Muscle layer of colon (tissue), 2 donors: ENCODE data around the gene CTTNBP2NL.
"Not testable (repeated sequence)": the region's sequence is repeated elsewhere in the genome, so short reads cannot be mapped to it uniquely, and the experiment has no call there.

Source experiments
- H3K27ac ChIP-seq: one replicate; pipeline ENCODE4 v1.7.0; 2013; ENCODE audit warnings: low read depth, mild to moderate bottlenecking, low read length, moderate library complexity
- H3K27me3 ChIP-seq, 2 donors: one replicate each; pipeline ENCODE4 v1.7.0; 2013; ENCODE audit warnings: low read length in 2 of 2, mild to moderate bottlenecking in 2 of 2; ENCODE audit not compliant: insufficient read depth in 2 of 2, control insufficient read depth in 1 of 2
- H3K36me3 ChIP-seq: one replicate; pipeline ENCODE4 v1.7.0; 2013; ENCODE audit warnings: mild to moderate bottlenecking, low read length; ENCODE audit not compliant: insufficient read depth
- H3K4me1 ChIP-seq: one replicate; pipeline ENCODE4 v1.7.0; 2013; ENCODE audit warnings: mild to moderate bottlenecking, low read length; ENCODE audit not compliant: insufficient read depth
- H3K4me3 ChIP-seq, 2 donors: one replicate each; pipeline ENCODE4 v1.7.0; 2013; ENCODE audit warnings: low read length in 2 of 2, low read depth in 1 of 2, mild to moderate bottlenecking in 1 of 2, moderate library complexity in 1 of 2
- H3K9ac ChIP-seq: one replicate; pipeline ENCODE4 v1.7.0; 2013; ENCODE audit warnings: low read length
- H3K9me3 ChIP-seq: one replicate; pipeline ENCODE4 v1.7.0; 2013; ENCODE audit warnings: mild to moderate bottlenecking, low read length
- donor health status: abdominal sarcoma.
- donor health status: Adenocarcinoma of cecum.

Gene CTTNBP2NL

GRCh38 chr1:112400706-112401105 is 4.7 kb downstream of the CTTNBP2NL start:
- H3K4me1 ChIP-seq: peaks cover 24% of the 10 kb centered on the region
- not testable (repeated sequence) for H3K9me3 ChIP-seq, H3K4me3 ChIP-seq, H3K27me3 ChIP-seq, H3K27ac ChIP-seq, H3K9ac ChIP-seq, H3K36me3 ChIP-seq

GRCh38 chr1:112402682-112403643 is 6.9 kb downstream of the CTTNBP2NL start:
- no peaks in the 10 kb centered on the region for H3K36me3 ChIP-seq
- no peak overlapping the region for H3K27ac ChIP-seq
- H3K27me3 ChIP-seq: no peaks in the 10 kb centered on the region
- no peaks in the 10 kb centered on the region for H3K9me3 ChIP-seq
- no peak overlapping the region for H3K4me3 ChIP-seq
- no peak overlapping the region for H3K9ac ChIP-seq
- H3K4me1 ChIP-seq: peaks cover 23% of the 10 kb centered on the region

DNA sequence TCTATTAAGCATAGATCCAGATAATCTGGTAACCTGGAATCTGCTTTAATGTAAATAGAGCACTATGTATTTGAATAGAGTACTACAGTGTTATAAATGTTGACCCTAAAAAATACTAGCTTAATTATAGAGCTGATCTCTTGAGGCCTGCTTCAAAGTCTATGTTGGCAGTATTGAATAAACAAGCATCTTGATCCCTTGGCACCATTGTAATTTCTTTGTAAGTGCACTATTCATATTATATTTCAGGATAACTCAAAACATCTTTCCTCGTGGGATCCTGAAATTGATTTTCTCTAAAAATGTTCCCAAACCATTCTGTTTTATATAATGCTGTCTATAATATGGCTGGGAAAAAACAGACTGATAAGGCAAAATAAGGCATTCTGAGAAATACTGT is 10.8 kb downstream of the CTTNBP2NL start:
- Histone ChIP-seq H3K27me3 (no peaks in the 10 kb centered on the region), H3K4me3 (no peak overlapping the region), H3K9me3 (no peaks in the 10 kb centered on the region), H3K4me1 (peaks cover 23% of the 10 kb centered on the region), H3K36me3 (no peaks in the 10 kb centered on the region), H3K27ac (no peak overlapping the region), H3K9ac (no peak overlapping the region)

DNA sequence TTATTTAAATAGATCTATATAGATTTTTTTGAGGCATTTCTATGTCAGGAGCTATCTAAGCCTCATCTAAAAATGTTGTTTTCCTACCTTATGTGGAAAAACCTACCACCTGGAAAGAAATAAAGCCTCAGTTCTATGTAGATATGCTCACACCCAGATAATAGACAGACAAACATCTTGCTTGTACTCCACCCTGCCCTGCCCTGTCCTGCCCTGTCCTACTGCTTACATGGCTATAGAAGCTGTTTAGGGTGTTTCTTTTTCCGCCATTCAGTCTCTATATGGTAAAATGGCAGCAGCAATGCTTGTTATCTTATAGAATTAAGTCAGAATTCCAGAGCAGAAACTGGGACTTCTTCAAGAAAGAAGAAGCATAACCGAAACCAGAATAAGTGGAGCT is 13.4 kb downstream of the CTTNBP2NL start:
- Histone ChIP-seq H3K36me3 (no peaks in the 10 kb centered on the region), H3K9me3 (no peaks in the 10 kb centered on the region), H3K4me3 (no peak overlapping the region), H3K27me3 (no peaks in the 10 kb centered on the region), H3K27ac (no peak overlapping the region), H3K4me1 (peaks cover 15% of the 10 kb centered on the region), H3K9ac (no peak overlapping the region)

- Histone ChIP-seq H3K9ac (no peak overlapping the region), H3K4me1 (peaks cover 13% of the 10 kb centered on the region), H3K4me3 (no peak overlapping the region), H3K27me3 (no peaks in the 10 kb centered on the region), H3K9me3 (no peaks in the 10 kb centered on the region), H3K36me3 (no peaks in the 10 kb centered on the region), H3K27ac (no peak overlapping the region)
These were observed 14.7 kb downstream of the CTTNBP2NL start for GRCh38 chr1:112410673-112411072.

- Histone ChIP-seq H3K9me3 (no peaks in the 10 kb centered on the region), H3K27me3 (no peaks in the 10 kb centered on the region), H3K36me3 (peaks cover 16% of the 10 kb centered on the region), H3K4me3 (no peak overlapping the region), H3K27ac (no peak overlapping the region), H3K4me1 (peaks cover 4% of the 10 kb centered on the region), H3K9ac (no peak overlapping the region)
These were observed 21.3 kb downstream of the CTTNBP2NL start for GRCh38 chr1:112417271-112417670.

DNA sequence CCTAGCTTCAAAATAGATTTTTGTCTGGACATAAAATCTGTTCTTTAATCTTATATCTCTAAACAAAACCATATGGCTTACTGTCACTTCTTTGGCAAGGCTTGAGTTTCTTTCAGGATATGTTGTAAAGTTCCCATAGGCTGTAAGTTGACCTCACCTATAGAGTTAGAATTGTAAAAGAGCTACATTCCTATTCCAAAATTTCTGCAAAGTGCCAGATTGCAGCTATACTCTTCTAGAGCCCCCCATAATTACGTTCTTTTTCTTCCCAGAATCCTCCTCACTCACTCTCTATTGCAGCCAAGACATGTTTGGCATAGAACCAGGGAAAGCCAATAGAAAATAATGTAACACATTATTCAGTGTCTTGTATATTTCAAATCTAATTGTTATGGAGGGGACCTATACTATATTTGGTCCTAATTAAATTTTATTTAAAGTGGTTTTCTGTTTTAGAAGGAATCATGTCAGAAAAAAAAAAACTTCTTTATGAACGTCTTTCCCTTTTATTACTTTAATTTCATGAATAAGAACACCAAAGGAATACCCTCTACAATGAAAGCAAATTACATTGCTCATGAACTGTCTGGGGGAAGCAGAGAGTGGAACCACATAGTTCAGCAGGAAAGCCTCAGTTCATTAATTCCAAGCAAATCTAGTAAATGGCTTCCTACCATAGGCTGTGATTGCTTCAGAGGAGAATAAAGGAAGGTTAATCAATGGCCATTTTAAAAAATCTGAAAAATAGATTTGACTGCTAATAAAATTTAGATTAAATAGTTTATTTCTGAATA is 22.3 kb downstream of the CTTNBP2NL start:
- Histone ChIP-seq H3K27ac (no peak overlapping the region), H3K4me1 (peaks cover 4% of the 10 kb centered on the region), H3K9me3 (no peaks in the 10 kb centered on the region), H3K4me3 (no peak overlapping the region), H3K9ac (no peak overlapping the region), H3K27me3 (no peaks in the 10 kb centered on the region), H3K36me3 (peaks cover 16% of the 10 kb centered on the region)

GRCh38 chr1:112423207-112423606 is 27.2 kb downstream of the CTTNBP2NL start:
- H3K4me3 ChIP-seq: no peak overlapping the region
- H3K4me1 ChIP-seq: no peaks in the 10 kb centered on the region
- no peaks in the 10 kb centered on the region for H3K27me3 ChIP-seq
- no peak overlapping the region for H3K9ac ChIP-seq
- no peaks in the 10 kb centered on the region for H3K36me3 ChIP-seq
- H3K27ac ChIP-seq: no peak overlapping the region
- H3K9me3 ChIP-seq: no peaks in the 10 kb centered on the region

DNA sequence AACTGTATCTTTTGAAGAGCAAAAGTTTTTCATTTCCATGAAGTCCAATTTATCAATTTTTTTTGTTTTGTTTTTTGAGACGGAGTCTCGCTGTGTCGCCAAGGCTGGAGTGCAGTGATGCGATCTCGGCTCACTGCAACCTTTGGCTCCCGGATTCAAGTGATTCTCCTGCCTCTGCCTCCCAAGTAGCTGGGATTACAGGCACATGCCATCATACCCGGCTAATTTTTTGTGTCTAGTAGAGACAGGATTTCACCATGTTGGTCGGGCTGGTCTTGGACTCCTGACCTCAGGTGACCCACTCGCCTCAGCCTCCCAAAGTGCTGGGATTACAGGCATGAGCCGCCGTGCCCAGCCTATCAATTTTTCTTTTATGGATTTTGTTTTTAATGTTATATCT is 27.7 kb downstream of the CTTNBP2NL start:
- not testable (repeated sequence) for H3K36me3 ChIP-seq, H3K9me3 ChIP-seq, H3K27ac ChIP-seq, H3K27me3 ChIP-seq, H3K4me3 ChIP-seq, H3K9ac ChIP-seq, H3K4me1 ChIP-seq

DNA sequence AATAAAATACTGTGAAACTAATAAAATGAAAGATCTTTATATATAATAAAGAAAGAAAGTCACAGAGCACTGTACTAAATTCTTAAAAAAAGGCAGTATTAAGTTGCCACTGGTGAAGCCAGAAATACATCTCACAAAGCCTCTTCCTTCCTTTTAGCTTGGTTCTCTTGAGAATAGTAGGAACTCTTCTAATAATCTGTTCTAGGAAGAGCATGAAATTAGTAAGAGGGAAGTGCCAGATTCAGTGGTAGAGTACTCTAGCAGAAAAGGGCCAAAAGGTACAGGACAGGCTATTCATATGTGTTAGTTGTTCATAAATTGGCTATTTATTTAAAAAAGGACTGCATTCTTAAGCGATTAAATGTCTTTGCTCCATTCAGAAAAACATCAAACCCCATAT is 33.7 kb downstream of the CTTNBP2NL start:
- H3K9ac ChIP-seq: no peak overlapping the region
- no peaks in the 10 kb centered on the region for H3K36me3 ChIP-seq
- no peaks in the 10 kb centered on the region for H3K9me3 ChIP-seq
- H3K4me1 ChIP-seq: no peaks in the 10 kb centered on the region
- H3K4me3 ChIP-seq: no peak overlapping the region
- H3K27me3 ChIP-seq: no peaks in the 10 kb centered on the region
- no peak overlapping the region for H3K27ac ChIP-seq

GRCh38 chr1:112431038-112431437 is 35.0 kb downstream of the CTTNBP2NL start:
- no peak overlapping the region for H3K9ac ChIP-seq
- no peaks in the 10 kb centered on the region for H3K4me1 ChIP-seq
- no peaks in the 10 kb centered on the region for H3K9me3 ChIP-seq
- no peaks in the 10 kb centered on the region for H3K36me3 ChIP-seq
- H3K27ac ChIP-seq: no peak overlapping the region
- no peaks in the 10 kb centered on the region for H3K27me3 ChIP-seq
- no peak overlapping the region for H3K4me3 ChIP-seq
